Measurements from ENCODE around the gene NTN1. TPM values are rescaled to one million over a fixed set of nuclear protein-coding genes. Genes with fewer than 3 reads are reported as not detected.

NTN1 gene
- total RNA-seq, 1 donor from 2014 or later: 0.45 TPM

- Mint-ChIP-seq H3K9me3 (peaks cover 28% of the 10 kb centered on the region), H3K36me3 (peaks cover 11% of the 10 kb centered on the region), H3K4me3 (no peak overlapping the region), H3K4me1 (no peaks in the 10 kb centered on the region), H3K27me3 (ENCODE audit: insufficient read depth, low read depth) (peaks cover 52% of the 10 kb centered on the region), H3K27ac (no peak overlapping the region)
- Histone ChIP-seq H3K36me3 (peaks cover 7% of the 10 kb centered on the region), H3K27me3 (peaks cover 58% of the 10 kb centered on the region), H3K4me1 (no peaks in the 10 kb centered on the region), H2AFZ (replicated peaks) (no peak overlapping the region), H3K4me2 (no peak overlapping the region), H3K9ac (no peak overlapping the region), H3F3A (ENCODE audit: low read depth) (no peaks in the 10 kb centered on the region), H3K9me3 (ENCODE audit: low read depth) (peaks cover 17% of the 10 kb centered on the region), H4K20me1 (ENCODE audit: low read depth) (peaks cover 7% of the 10 kb centered on the region), H3K4me3 (no peak overlapping the region), H3K27ac (no peak overlapping the region), H3K79me2 (ENCODE audit: low read depth) (no peaks in the 10 kb centered on the region)
- TF ChIP-seq CTCF (IDR thresholded peaks at IDR 0.05) (no peak), EZH2 (IDR thresholded peaks at IDR 0.05) (no peak), EZH2phosphoT487 (IDR thresholded peaks at IDR 0.05) (no peak)
- DNase-seq (ENCODE audit: low spot score): no peak
Measured at GRCh38 chr17:9212376-9213302, 191.3 kb downstream of the NTN1 start.

- peaks cover 58% of the 10 kb centered on the region for H3K27me3 Mint-ChIP-seq (ENCODE audit: insufficient read depth, low read depth)
Measured at GRCh38 chr17:9213303-9213640, 192.0 kb downstream of the NTN1 start.

GRCh38 chr17:9215465-9215864, 194.2 kb downstream of the NTN1 start:
- no peak for TF ChIP-seq EZH2phosphoT487 (IDR thresholded peaks at IDR 0.05)
- no peak overlapping the region for H3K27ac Mint-ChIP-seq
- peaks cover 8% of the 10 kb centered on the region for H3F3A ChIP-seq (ENCODE audit: low read depth)
- H3K4me1 Mint-ChIP-seq: peaks cover 7% of the 10 kb centered on the region
- no peak overlapping the region for H3K4me3 Mint-ChIP-seq
- no peaks in the 10 kb centered on the region for H3K79me2 ChIP-seq (ENCODE audit: low read depth)
- DNase-seq (ENCODE audit: low spot score): no peak
- H3K36me3 Mint-ChIP-seq: peaks cover 11% of the 10 kb centered on the region
- no peak overlapping the region for H3K4me2 ChIP-seq
- peaks cover 21% of the 10 kb centered on the region for H4K20me1 ChIP-seq (ENCODE audit: low read depth)
- peaks cover 7% of the 10 kb centered on the region for H3K36me3 ChIP-seq
- peaks cover 32% of the 10 kb centered on the region for H3K9me3 Mint-ChIP-seq
- H3K9me3 ChIP-seq (ENCODE audit: low read depth): peaks cover 17% of the 10 kb centered on the region
- peaks cover 59% of the 10 kb centered on the region for H3K27me3 ChIP-seq
- no peak overlapping the region for H3K27ac ChIP-seq
- H3K4me1 ChIP-seq: peaks cover 8% of the 10 kb centered on the region
- no peak overlapping the region for H3K4me3 ChIP-seq
- peaks cover 68% of the 10 kb centered on the region for H3K27me3 Mint-ChIP-seq (ENCODE audit: insufficient read depth, low read depth)
- no peak overlapping the region for H3K9ac ChIP-seq
- H2AFZ ChIP-seq (replicated peaks): no peak overlapping the region

More at GRCh38 chr17:9213303-9213640, 192.0 kb downstream of the NTN1 start:
- peaks cover 17% of the 10 kb centered on the region for H3K9me3 ChIP-seq (ENCODE audit: low read depth)
- TF ChIP-seq EZH2phosphoT487 (IDR thresholded peaks at IDR 0.05) (no peak), CTCF (IDR thresholded peaks at IDR 0.05) (no peak), EZH2 (IDR thresholded peaks at IDR 0.05) (no peak)
- peaks cover 1% of the 10 kb centered on the region for H4K20me1 ChIP-seq (ENCODE audit: low read depth)
- H3K4me2 ChIP-seq: no peak overlapping the region
- Mint-ChIP-seq H3K9me3 (peaks cover 32% of the 10 kb centered on the region), H3K27ac (no peak overlapping the region), H3K4me3 (no peak overlapping the region), H3K4me1 (no peaks in the 10 kb centered on the region), H3K36me3 (peaks cover 11% of the 10 kb centered on the region)
- no peaks in the 10 kb centered on the region for H3K4me1 ChIP-seq
- no peak overlapping the region for H3K4me3 ChIP-seq
- no peak overlapping the region for H3K9ac ChIP-seq
- H3K79me2 ChIP-seq (ENCODE audit: low read depth): no peaks in the 10 kb centered on the region
- no peaks in the 10 kb centered on the region for H3F3A ChIP-seq (ENCODE audit: low read depth)
- H3K27me3 ChIP-seq: peaks cover 58% of the 10 kb centered on the region
- H3K27ac ChIP-seq: no peak overlapping the region
- no peak overlapping the region for H2AFZ ChIP-seq (replicated peaks)
- H3K36me3 ChIP-seq: peaks cover 7% of the 10 kb centered on the region
- no peak for DNase-seq (ENCODE audit: low spot score)
